HTERT RPE-1 (cell line): ENCODE data around the gene IGF1.
"Not testable (repeated sequence)": the region's sequence is repeated elsewhere in the genome, so short reads cannot be mapped to it uniquely, and the experiment has no call there.

Experiments used
- in situ Hi-C: fragments of 300-500 bp; cut with MboI; formaldehyde crosslinking; loops from 4 replicates; pipeline ENCODE4 v1.14.3; 2020; ENCODE audit warnings: low sequenced_read_pairs

IGF1 gene

DNA sequence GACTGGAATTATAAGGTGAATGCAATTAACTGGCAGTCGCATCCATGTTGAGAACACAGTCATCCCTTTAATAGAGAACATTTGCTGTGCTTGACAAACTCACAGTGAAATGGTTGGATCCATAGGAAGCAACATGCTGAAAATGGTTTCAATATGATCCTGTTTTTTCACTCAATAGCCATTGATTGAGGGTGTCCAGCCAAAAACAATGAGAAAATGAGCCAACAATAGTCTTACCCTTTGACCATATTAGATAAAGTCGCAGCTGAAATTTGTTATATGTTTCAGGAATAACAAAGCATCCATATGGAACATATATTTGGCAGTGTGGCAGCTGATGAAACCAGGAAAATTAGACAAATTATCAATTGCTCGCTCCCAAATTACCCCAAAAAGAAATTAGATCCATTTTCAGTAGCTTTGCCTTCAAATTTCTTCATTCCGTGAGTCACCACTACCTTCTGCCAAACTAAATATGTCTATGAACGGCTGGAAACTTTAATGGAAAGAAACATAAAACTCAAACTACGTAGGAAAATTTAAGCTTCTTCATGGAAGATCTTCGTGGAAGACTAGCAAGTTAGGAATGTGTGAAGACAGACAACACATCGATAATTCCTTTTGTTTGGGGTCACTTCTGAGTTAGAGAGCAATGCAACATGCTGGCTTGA lies 17.4 kb downstream of the IGF1 start:
- in situ Hi-C loops, result no loop called here

DNA sequence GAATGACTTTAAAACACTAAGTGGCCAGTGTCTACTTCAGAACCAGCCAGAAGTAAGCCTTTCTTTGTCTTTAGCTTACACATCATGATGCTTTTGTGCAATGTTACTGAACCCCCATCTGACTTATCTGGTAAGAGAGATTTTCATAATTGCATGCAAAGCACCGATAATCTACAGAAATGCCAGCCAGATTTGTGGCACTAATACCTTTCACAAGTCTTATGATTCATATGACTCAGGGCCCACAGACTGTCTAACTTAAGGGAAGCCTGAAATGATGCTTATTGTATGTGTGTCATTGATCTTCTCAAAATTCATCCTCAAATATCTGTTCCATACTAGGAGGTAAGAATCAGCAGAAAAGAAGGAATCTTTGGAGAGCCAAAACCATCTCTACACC lies 18.0 kb downstream of the IGF1 start:
- in situ Hi-C loops, result no loop called here

DNA sequence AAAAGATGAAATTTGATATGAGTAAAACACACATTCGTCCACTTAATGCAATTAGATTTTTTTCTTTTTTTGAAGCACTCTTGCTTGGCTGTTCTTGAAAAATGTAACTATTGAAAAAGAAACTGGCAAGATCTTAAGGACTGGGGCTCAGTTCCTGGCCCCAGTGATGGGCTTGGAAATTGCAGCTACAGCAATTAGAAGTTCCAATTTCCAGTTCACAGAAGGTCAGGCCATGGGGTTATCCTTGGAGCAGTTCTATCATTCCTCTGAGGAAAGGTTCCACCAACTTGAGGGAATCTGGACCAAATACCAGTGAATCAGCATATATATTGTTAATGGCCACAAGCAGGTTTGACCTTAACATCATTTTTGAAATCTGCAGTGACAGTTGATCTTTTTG lies 18.9 kb downstream of the IGF1 start:
- in situ Hi-C loops, result no loop called here

DNA sequence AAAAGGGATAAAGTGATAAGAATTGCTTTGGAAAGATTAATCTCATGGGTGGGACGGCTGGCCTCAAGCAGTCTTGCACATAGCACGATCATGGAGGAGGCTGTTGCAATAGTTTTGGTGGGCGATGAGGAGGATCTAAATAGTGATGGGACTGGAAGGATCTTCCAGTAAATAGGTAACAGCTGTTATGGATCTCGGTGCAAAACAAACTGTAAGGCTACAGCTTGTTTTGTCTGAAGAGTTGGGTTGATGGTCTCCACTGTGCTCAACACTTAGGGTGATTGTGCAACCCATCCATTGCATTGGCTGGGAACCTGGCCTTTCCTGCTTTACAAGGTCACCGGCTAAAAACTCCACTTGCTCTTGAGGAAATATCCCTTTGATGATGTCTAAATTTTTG lies 21.0 kb downstream of the IGF1 start:
- in situ Hi-C loops, result no loop called here

DNA sequence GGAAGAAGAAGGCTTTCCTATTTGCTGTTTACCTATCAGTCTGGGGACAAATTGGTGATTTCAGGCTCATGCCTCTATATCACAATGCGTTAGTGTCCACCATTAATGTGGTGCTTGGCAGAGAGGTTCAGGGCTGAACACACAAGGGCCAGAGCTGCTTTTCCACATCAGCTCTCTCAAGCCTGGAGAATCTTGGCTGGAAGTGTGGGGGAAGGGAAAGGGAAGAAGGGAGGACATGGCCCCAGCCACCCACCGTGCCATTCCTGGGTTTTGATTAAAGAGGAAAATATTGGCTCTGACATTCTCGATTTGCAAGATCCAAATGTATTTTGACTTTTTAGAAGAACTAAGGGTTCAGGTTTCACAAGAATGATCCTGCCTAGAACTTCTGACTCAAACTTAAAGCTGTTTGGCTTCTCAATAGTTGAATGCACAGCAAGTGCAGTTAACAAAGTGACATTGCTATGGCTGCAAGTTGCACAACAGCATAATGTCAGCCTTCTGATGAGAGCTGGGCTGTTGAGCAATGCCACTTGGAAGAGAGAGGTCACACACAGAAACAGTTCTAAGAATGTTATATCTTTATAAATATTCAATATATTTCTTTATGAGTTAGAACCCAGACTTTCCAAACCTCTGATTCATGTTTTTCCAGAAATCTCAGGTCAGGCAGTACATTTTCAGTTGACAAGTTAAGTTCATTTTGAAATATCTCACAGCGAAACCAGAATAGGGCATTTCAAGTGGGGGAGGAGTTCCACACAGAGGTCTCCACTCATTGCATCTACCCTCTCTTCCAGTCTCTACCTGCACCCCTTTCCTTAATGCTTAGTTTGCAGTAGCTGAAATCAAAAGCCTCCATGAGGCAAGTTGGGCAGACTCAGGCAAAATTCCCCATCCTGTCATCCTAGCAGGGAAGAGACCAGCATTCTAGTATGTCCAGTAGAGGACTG lies 25.3 kb downstream of the IGF1 start:
- in situ Hi-C loops, result no loop called here

DNA sequence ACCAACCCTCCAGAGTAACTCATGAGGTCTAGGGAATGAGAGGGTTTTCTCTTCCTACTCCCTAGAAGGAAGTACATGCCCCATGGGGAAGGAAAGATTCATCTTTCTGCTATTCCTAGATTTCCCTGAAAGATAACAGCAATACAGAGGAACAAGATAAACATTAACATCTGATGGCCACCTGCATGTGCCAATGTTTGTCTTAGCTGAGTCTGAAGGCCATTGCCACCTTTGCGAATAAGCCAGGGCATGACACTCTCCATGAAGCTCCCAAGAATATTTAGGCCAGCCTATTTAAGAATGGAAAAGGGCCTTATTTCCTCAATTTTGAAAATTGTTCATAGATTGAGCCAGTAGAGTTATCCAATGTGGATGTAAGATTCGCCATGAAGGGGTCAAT lies 26.0 kb downstream of the IGF1 start:
- in situ Hi-C loops, result no loop called here

DNA sequence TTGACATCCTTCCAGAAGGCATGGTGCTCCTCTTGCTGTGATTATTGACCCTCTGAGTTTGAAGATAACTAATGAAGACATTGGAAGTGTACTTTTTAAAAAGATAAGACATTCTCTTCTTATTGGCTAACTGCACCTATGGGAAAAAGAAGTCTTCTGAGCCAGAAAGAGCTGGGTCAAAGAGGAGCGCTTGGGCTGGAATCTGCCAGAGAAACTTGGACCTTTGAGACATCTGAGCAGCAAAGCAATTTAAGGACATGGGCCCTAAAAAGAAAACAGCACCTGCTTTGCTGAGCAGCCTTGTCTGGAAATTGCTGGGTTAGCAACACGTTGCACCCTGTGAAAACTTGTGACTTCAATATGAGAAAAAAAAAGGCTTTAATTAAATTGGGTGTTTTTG lies 27.8 kb downstream of the IGF1 start:
- in situ Hi-C loops, result no loop called here

DNA sequence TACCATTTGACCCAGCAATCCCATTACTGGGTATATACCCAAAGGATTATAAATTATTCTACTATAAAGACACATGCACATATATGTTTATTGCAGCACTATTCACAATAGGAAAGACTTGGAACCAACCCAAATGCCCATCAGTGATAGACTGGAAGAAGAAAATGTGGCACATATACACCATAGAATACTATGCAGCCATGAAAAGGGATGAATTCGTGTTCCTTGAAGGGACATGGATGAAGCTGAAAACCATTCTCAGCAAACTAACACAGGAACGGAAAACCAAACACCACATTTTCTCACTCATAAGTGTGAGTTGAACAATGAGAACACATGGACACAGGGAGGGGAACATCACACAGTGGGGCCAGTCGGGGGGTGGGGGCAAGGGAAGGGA lies 31.3 kb downstream of the IGF1 start:
- in situ Hi-C loops, result not testable (repeated sequence)

DNA sequence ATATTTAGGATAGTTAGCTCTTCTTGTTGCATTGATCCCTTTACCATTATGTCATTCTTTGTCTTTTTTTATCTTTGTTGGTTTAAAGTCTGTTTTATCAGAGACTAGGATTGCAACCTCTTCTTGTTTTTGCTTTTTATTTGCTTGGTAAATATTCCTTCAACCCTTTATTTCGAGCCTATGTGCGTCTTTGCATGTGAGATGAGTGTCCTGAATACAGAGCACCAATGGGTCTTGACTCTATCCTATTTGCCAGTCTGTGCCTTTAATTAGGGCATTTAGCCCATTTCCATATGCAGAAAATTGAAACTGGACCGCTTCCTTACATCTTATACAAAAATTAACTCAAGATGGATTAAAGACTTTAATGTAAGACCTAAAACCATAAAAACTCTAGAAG lies 32.9 kb downstream of the IGF1 start:
- in situ Hi-C loops, result not testable (repeated sequence)

DNA sequence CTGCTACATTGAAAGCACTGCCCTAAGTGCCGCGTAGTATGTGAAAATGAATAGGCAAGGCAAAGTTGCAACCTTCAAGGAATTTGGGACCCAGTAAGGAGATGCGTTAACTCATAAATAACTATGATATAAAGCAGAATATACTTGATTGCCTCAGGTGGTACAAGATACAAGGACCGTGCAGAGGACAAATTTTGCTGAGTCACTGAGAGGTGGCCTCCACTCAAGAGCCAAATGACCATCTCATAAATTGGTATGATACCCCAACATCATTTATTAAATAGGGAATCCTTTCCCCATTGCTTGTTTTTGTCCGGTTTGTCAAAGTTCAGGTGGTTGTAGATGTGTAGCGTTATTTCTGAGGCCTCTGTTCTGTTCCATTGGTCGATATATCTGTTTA lies 35.7 kb downstream of the IGF1 start:
- in situ Hi-C loops, result no loop called here

DNA sequence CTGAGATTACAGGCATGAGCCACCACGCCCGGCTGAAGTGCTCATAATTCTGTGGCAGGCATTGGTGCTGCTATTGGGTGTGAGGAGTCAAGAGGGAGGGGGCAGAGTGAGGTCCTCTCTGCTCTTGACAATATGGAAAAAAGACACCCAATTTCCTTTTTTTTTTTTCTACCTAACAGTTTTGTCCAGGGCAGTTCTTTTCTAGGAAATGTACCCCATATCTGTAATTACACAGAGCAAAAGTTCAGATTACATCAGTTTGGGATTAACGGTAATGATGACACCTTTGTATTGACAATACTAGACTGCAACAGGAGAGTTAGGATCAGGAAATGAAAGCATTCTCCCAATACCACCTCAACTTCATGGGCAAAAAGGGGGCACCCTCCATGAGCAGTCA lies 36.3 kb downstream of the IGF1 start:
- in situ Hi-C loops, result no loop called here

DNA sequence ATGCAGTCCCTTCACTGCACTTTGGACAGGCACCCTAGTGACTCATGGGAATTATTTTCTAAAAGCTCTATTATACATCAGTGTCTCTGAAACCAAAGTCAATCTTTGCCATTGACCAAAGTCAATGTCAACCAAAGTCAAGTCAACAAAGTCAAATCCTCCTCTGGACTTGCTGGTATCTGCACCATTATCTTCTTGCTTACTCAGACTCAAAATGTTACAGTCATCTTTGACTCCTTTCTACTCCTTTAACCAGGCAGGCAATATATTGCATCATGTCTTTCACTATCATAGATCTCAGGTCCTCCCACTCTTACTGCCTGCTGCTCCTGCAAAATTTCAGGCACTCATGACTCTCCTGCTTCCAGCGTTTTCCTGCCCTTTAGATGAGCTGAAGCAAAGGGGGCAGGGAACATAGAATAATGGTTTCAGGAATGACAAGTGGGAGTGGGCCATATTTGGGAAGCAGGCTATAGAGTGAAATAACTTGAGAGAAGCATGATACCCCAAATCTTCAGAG lies 39.2 kb downstream of the IGF1 start:
- in situ Hi-C loops, result no loop called here

DNA sequence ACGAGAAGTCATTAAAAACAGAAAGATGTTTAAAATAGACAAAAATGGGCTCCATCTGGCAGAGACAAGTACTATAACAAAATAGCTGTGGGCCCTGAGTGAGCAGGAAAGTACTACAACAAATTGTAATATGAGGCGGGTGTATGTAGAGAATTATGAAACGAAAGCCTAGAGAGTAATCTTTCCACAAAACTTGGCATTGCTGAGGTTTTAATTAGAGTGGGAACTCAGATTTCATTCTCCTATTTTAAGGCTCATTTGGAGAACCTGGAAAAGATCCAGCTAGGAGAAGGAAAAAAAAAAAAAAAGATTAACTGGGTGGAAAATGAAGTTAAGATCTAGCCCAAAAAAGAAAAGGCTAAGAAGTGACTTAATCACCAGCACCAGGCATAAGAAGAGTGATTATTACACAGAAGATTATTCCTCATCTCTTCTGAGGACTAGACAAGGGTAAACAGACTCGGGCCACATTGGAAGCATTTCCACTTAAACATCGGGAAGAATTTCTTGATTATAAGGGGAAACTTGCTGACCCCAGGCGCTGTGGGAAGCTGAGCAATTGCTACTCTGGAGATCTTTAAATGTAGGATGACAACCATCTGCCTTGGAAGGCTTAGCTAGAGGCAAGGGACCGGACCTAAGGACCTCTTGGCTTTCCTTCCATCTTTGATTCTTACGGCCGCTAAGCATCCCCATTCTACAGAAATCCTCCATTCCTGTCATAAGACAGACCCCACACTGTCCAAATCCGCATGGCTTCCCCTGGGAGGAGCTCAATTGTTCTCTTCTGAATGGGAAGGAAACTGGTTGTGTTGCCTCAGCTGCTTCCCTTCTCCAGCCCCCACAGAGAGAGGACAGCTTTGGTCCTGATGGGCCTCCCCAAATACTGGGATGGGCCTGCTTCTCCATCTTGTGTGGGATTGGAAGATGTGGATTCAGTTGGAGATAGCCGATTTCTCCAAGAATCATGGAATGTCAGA lies 40.6 kb downstream of the IGF1 start:
- in situ Hi-C loops, result no loop called here

DNA sequence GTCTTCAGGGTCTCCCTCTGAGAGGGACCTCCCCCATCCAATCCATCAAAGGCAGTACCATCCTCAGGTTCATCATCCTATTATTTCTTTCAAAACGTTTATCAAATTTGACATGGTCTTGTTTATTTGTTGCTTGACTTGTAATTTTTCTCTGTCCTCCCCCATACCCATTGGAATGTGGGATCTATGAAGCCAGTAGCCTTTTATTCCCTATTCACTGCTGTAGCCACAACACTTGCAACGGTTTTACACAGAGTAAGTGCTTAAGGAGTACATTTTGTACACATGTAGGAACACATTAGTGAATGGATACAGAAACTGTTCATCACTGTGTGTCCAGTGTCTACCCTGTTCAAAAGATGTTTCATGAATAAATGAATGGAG lies 41.5 kb downstream of the IGF1 start:
- in situ Hi-C loops, result no loop called here

DNA sequence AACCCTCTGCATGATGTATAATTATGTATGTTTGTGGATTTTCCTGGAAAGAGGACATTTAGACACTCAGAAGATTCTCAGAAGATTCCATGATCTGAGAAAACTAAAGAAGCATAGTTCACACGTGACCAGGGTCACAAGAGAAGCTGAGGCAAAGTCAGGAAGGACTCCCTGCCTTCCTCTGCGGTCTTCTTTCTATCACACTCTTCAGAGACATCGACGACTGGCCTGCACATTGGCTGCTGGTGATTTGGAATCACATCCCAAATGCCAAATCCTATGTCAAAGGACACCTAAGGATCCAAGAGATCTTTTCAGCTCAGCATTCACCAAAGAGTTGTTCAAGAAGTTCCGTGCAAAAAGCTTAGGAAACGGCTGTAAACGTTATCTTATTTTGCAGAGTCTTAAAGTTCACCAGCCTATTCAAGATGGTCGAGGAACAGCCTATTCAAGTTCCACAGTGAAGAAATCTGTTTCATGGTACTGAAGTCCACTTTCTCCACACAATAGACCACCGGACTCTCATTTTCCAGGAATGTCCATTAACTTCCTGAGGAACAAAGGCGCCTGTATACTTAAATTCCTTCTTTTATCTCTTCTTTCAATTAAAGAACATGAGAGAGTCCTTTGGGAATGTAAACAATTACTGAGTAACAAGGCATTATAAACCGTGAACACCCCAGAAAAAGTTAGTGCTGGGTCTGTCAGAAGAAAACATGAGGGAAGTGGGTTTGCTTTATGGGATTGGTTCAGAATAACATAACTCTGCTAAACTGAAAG lies 42.1 kb downstream of the IGF1 start:
- in situ Hi-C loops, result no loop called here

DNA sequence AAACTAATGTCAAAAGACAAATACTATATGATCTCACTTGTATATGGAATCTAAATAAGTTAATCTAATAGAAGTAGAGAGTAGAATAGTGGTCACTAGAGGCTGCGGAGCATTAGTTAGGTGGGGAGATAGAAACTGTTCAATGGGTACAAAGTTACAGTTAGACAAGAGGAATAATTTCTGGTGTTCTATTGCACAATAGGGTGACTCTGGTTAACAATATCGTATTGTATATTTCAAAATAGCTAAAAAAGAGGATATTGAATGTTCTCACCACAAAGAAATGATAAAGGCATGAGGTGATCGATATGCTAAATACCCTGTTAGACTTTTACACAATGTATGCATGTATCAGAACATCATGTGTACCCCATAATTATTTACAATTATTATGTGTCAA lies 42.9 kb downstream of the IGF1 start:
- in situ Hi-C loops, result no loop called here

DNA sequence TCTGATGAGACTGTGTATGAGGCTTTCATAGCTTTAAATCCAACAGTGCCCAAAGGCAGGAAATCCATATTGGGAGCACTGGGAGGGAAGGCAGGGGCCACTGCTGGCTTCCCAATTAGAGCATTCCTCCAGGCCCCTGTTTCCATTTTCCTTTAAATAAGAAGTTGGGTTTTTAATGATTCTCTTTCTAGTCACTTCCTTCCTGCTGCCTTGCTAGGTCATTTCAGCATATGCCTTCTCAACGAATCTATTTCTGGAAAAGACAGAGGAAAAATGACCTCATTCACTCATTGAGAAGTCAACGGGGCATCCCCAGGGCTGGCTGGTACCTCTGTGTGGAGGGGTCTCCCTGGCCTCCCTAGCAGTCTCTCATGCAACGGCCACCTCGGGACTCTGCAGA lies 43.5 kb downstream of the IGF1 start:
- in situ Hi-C loops, result no loop called here

DNA sequence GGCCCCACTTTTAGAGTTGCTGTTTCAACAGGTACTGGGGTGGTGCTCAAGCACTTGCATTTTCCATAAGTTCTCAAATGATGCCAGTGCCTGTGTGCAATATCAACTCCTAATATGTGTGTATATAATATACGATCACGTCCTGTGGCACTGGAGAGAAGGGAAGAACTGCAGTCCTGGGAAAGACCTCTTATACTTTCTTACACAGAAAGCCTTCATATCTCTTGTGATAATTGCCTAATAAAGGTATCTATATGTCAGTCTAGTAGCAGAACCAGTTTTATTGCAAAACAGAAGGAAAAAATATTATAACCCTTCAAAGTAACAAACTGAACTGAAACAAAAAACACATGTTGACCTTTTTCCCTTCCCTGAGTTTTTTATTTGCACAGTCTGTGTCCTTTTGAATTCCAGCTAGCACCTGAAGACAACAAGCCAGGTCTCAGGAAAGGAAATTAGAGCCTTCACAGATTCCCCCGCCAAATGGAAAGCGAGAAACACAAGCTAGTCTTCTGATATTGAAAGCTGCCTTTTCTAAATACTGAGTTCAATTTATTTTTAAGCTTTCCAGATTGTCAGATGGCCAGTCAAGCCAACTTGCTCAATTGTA lies 44.4 kb downstream of the IGF1 start:
- in situ Hi-C loops, result no loop called here

DNA sequence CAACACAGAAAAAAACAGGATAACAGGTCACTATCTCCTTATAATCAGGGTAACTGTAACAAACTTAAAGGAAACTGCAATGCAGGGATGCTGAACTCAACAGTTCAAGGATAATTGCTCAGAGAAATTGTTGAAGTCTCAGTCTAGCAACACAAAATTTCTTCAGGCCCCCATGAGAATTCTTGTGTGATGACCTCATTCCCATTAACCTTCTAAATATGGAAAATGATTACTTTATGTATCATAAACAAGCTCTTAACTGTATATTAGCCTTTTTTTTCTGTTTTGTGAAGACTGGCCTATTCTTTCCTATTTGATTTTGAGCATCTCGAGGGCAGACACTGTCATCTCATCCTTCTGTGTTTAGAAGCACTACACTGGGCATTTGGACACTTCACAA lies 47.1 kb downstream of the IGF1 start:
- in situ Hi-C loops, result no loop called here

DNA sequence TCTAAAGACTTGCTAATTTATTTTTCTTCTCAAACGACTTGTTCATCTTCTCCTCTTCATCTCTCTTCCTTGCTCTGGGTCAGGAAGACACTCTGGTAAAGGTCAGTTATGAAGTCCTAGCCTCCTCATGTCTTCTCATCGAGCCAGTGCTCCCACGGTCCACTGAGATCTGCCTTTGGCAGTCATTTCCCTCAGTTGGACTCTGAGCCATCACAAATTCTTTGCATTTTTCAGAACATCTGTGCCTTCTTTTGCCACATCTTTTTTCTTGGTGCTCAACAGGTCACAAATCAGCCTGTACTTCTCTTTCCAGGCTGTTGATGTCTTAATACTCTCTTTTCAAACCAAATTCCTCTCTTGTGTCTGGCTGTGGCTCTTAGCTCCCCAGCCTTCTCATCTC lies 49.7 kb downstream of the IGF1 start:
- in situ Hi-C loops, result no loop called here
